ENCODE data around the gene CD19.
"Not testable (repeated sequence)": the region's sequence is repeated elsewhere in the genome, so short reads cannot be mapped to it uniquely, and the experiment has no call there.

Gene CD19

GRCh38 chr16:28958836-28959235, 27.1 kb downstream of the CD19 start:
- DNase-seq (ENCODE audit: low read depth), result no peak

GRCh38 chr16:28964072-28964471, 32.3 kb downstream of the CD19 start:
- no peak overlapping the region for H3K4me3 ChIP-seq (ENCODE audit: low read depth, low read length)
- DNase-seq (ENCODE audit: low read depth), result no peak
- TF ChIP-seq MYC (IDR thresholded peaks at IDR 0.05; ENCODE audit: low read depth, low read length) (no peak), POLR2A (IDR thresholded peaks at IDR 0.05; ENCODE audit: extremely low read depth, insufficient read length) (no peak), CTCF (IDR thresholded peaks at IDR 0.05; ENCODE audit: low read depth, low read length) (no peak), MAX (IDR thresholded peaks at IDR 0.05; ENCODE audit: low read depth, low read length) (no peak)

More at GRCh38 chr16:28958836-28959235, 27.1 kb downstream of the CD19 start:
- no peak for TF ChIP-seq POLR2A (IDR thresholded peaks at IDR 0.05; ENCODE audit: extremely low read depth, insufficient read length)
- TF ChIP-seq MAX (IDR thresholded peaks at IDR 0.05; ENCODE audit: low read depth, low read length), result no peak
- no peak for TF ChIP-seq MYC (IDR thresholded peaks at IDR 0.05; ENCODE audit: low read depth, low read length)
- TF ChIP-seq CTCF (IDR thresholded peaks at IDR 0.05; ENCODE audit: low read depth, low read length), result no peak
- H3K4me3 ChIP-seq (ENCODE audit: low read depth, low read length), result no peak overlapping the region

GRCh38 chr16:28964496-28964895, 32.7 kb downstream of the CD19 start:
- DNase-seq (ENCODE audit: low read depth), result no peak
- no peak for TF ChIP-seq MYC (IDR thresholded peaks at IDR 0.05; ENCODE audit: low read depth, low read length)
- no peak for TF ChIP-seq MAX (IDR thresholded peaks at IDR 0.05; ENCODE audit: low read depth, low read length)
- TF ChIP-seq POLR2A (IDR thresholded peaks at IDR 0.05; ENCODE audit: extremely low read depth, insufficient read length), result no peak
- no peak for TF ChIP-seq CTCF (IDR thresholded peaks at IDR 0.05; ENCODE audit: low read depth, low read length)
- H3K4me3 ChIP-seq (ENCODE audit: low read depth, low read length), result no peak overlapping the region

- no peak for TF ChIP-seq POLR2A (IDR thresholded peaks at IDR 0.05; ENCODE audit: extremely low read depth, insufficient read length)
- no peak for TF ChIP-seq MYC (IDR thresholded peaks at IDR 0.05; ENCODE audit: low read depth, low read length)
- TF ChIP-seq CTCF (IDR thresholded peaks at IDR 0.05; ENCODE audit: low read depth, low read length), result no peak
- no peak for TF ChIP-seq MAX (IDR thresholded peaks at IDR 0.05; ENCODE audit: low read depth, low read length)
- H3K4me3 ChIP-seq (ENCODE audit: low read depth, low read length), result no peak overlapping the region
- no peak for DNase-seq (ENCODE audit: low read depth)
Observed at GRCh38 chr16:28967156-28967555, 35.4 kb downstream of the CD19 start.

GRCh38 chr16:28969696-28970095, 37.9 kb downstream of the CD19 start:
- not testable (repeated sequence) for H3K4me3 ChIP-seq (ENCODE audit: low read depth, low read length); DNase-seq (ENCODE audit: low read depth)

GRCh38 chr16:28974007-28974436, 42.3 kb downstream of the CD19 start:
- peak; percentile 57 for DNase-seq (ENCODE audit: low read depth)
- H3K4me3 ChIP-seq (ENCODE audit: low read depth, low read length), result peak overlapping the region; percentile 84
- TF ChIP-seq POLR2A (IDR thresholded peaks at IDR 0.05; ENCODE audit: extremely low read depth, insufficient read length) (no peak), CTCF (IDR thresholded peaks at IDR 0.05; ENCODE audit: low read depth, low read length) (peak; percentile 63)

All from NB4 (cell line).